Renal pelvis (tissue), 4 donors: ENCODE measurements around the gene TPST2. TPM values are rescaled to one million over a fixed set of nuclear protein-coding genes. Genes with fewer than 3 reads are reported as not detected.

Experiments
- DNase-seq: peaks from one replicate; pipeline ENCODE4 v3.0.0-alpha.2; 2013
- polyA plus RNA-seq, 3 donors: library from polyadenylated mRNA; unstranded; fragments of 120-200 nt; gene quantifications; one replicate each; pipeline ENCODE4 v1.2.1, GENCODE V29; 2013; ENCODE audit not compliant: insufficient read length in 3 of 3

The TPST2 gene
- polyA plus RNA-seq, 3 donors = 24.9 to 30.3 (median 29.8) TPM

- DNase-seq = no peak
Measured at GRCh38 chr22:26585104-26585790, 4.7 kb downstream of the TPST2 start.

- no peak for DNase-seq
Measured at GRCh38 chr22:26584010-26584409, 5.9 kb downstream of the TPST2 start.

GRCh38 chr22:26581633-26582168 lies 8.2 kb downstream of the TPST2 start:
- DNase-seq = no peak

GRCh38 chr22:26581026-26581425 lies 8.9 kb downstream of the TPST2 start:
- no peak for DNase-seq

- DNase-seq = no peak
Measured at GRCh38 chr22:26580240-26580962, 9.5 kb downstream of the TPST2 start.

GRCh38 chr22:26579331-26579886 lies 10.5 kb downstream of the TPST2 start:
- no peak for DNase-seq

GRCh38 chr22:26577081-26577480 lies 12.9 kb downstream of the TPST2 start:
- no peak for DNase-seq

GRCh38 chr22:26576026-26576680 lies 13.8 kb downstream of the TPST2 start:
- DNase-seq = peak; percentile 7

GRCh38 chr22:26574001-26574723 lies 15.8 kb downstream of the TPST2 start:
- no peak for DNase-seq

- peak; percentile 82 for DNase-seq
Measured at GRCh38 chr22:26573026-26573662, 16.8 kb downstream of the TPST2 start.

GRCh38 chr22:26570864-26571525 lies 18.9 kb downstream of the TPST2 start:
- DNase-seq = no peak

- peak; percentile 12 for DNase-seq
Measured at GRCh38 chr22:26570115-26570514, 19.8 kb downstream of the TPST2 start.

- peak; percentile 51 for DNase-seq
Measured at GRCh38 chr22:26568207-26568706, 21.7 kb downstream of the TPST2 start.

GRCh38 chr22:26567610-26568009 lies 22.3 kb downstream of the TPST2 start:
- no peak for DNase-seq

GRCh38 chr22:26566994-26567393 lies 22.9 kb downstream of the TPST2 start:
- DNase-seq = no peak

- DNase-seq = no peak
Measured at GRCh38 chr22:26565889-26566288, 24.0 kb downstream of the TPST2 start.

GRCh38 chr22:26565181-26565580 lies 24.8 kb downstream of the TPST2 start:
- no peak for DNase-seq

GRCh38 chr22:26564672-26565071 lies 25.3 kb downstream of the TPST2 start:
- DNase-seq = no peak

- DNase-seq = no peak
Measured at GRCh38 chr22:26564181-26564580, 25.8 kb downstream of the TPST2 start.

- no peak for DNase-seq
Measured at GRCh38 chr22:26563022-26563421, 26.9 kb downstream of the TPST2 start.
